H1 (cell line): ENCODE results near the gene SLX4. TPM values are rescaled to one million over a fixed set of nuclear protein-coding genes. Genes with fewer than 3 reads are reported as not detected.

Source experiments
- CHD7 ChIP-seq: fragments of 300-600 bp; sonication (generic); IDR thresholded peaks from 2 replicates; pipeline ENCODE4 v1.7.1; 2012; ENCODE audit warnings: low read length, moderate library complexity, mild to moderate bottlenecking, inconsistent platforms; ENCODE audit not compliant: insufficient replicate concordance
- polyA plus RNA-seq, 7 experiments: library from polyadenylated mRNA; depleted of rRNA in 3 of 7; stranded (reverse) in 5 of 7; unstranded in 2 of 7; fragments of >200 nt in 5 of 7; fragments of 200-250 nt in 2 of 7; gene quantifications; 1 replicate in 5 of 7; 2 replicates in 1 of 7; 4 replicates in 1 of 7; pipeline versions ENCODE4 v1.2.1 to v1.2.3, GENCODE V29; 2011 to 2013; ENCODE audit warnings: missing spikeins in 2 of 7, mixed read lengths in 2 of 7
- total RNA-seq: library from RNA; stranded (reverse); fragmentation: NEBNext Ultra II Directional; extraction: Animal tissue kit (Norgen Biotek cat#: 25700); gene quantifications from 2 replicates; pipeline ENCODE4 v1.2.1, GENCODE V29; 2021
- TF ChIP-seq, protein P1 (sequence below), 3 experiments: IDR thresholded peaks; 1 replicate in 2 of 3; 2 replicates in 1 of 3; pipeline versions ENCODE4 v1.5.1 to v1.6.1; 2011; ENCODE audit warnings: low read length in 3 of 3, mild to moderate bottlenecking in 3 of 3, inconsistent platforms in 2 of 3, low read depth in 1 of 3, moderate library complexity in 1 of 3; ENCODE audit not compliant: insufficient read depth in 1 of 3; ENCODE audit errors: control extremely low read depth in 1 of 3

SLX4 gene
- total and polyA plus RNA-seq, 2 of the 8 experiments (the other 6 are each of a cell fraction or from before 2014, with no cell fraction given): 4.4 to 11.4 TPM

DNA sequence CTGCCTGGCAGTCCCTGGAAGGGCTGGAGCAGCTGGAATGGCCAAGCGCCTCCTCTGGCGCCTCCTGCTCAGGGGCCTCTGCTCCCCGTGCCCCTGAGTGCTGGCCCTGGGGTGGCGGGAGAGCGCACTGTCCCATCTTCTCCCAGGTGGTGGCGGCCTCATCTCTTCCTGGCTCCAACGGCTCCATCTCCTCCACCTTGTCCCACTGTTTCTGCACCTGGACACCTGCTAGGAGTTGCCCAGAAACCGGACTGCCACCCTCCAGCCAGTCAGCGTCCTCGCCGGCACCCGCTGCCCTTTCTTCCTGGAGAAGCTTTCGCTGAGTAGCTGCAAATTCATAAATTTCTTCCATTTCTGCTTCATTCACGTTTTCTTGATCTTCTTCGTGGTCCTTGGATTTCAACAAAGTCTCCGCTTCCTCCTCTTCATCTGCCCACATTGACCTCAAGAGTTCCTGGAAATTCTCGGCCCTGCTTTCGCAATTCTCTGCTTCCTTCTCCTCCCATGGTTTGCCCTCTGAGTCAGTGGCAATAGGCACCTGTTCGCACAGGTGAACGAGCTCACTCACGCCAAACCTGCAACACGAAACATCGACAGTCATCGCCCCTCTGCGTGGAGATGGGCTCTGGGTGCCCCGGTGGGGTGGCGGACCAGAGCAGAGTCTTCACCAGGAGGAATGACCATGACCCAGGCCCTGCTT is 20.5 kb downstream of the SLX4 start (continued):
- no peak for TF ChIP-seq CHD7
- TF ChIP-seq, protein P1, sequence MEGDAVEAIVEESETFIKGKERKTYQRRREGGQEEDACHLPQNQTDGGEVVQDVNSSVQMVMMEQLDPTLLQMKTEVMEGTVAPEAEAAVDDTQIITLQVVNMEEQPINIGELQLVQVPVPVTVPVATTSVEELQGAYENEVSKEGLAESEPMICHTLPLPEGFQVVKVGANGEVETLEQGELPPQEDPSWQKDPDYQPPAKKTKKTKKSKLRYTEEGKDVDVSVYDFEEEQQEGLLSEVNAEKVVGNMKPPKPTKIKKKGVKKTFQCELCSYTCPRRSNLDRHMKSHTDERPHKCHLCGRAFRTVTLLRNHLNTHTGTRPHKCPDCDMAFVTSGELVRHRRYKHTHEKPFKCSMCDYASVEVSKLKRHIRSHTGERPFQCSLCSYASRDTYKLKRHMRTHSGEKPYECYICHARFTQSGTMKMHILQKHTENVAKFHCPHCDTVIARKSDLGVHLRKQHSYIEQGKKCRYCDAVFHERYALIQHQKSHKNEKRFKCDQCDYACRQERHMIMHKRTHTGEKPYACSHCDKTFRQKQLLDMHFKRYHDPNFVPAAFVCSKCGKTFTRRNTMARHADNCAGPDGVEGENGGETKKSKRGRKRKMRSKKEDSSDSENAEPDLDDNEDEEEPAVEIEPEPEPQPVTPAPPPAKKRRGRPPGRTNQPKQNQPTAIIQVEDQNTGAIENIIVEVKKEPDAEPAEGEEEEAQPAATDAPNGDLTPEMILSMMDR (IDR thresholded peaks at IDR 0.05; ENCODE audit: control extremely low read depth in 1 of 3, insufficient read depth in 1 of 3, low read depth in 1 of 3, low read length in 3 of 3): peak in 1 of 3 experiments; percentile 14; a peak in 1 of 4 replicates
- TF ChIP-seq, all 59 proteins: peak for 1
